ENCODE measurements around the gene PTGIS.
A peak's percentile ranks its signal among the peaks of the same experiment; 100 is the strongest.

PTGIS gene

DNA sequence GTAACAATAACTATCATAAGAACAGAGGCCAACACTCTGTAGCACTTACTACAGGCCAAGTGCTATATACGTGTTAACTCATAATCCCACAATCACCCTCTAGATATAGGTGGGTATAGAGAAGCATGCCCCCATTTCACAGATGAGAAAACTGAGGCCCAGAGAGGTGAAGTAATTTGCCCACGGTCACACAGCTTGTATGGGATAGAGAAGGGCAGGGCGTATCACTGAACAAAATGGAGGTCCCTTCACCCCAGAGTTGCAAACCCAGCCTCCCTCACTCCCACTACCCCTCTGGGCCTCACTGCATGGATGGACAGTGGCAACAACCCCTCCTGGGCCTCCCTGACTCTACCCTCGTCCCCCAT lies 31.8 kb upstream of the PTGIS start:
- no peak for DNase-seq (ENCODE audit: low read depth)
- TF ChIP-seq, protein P1, sequence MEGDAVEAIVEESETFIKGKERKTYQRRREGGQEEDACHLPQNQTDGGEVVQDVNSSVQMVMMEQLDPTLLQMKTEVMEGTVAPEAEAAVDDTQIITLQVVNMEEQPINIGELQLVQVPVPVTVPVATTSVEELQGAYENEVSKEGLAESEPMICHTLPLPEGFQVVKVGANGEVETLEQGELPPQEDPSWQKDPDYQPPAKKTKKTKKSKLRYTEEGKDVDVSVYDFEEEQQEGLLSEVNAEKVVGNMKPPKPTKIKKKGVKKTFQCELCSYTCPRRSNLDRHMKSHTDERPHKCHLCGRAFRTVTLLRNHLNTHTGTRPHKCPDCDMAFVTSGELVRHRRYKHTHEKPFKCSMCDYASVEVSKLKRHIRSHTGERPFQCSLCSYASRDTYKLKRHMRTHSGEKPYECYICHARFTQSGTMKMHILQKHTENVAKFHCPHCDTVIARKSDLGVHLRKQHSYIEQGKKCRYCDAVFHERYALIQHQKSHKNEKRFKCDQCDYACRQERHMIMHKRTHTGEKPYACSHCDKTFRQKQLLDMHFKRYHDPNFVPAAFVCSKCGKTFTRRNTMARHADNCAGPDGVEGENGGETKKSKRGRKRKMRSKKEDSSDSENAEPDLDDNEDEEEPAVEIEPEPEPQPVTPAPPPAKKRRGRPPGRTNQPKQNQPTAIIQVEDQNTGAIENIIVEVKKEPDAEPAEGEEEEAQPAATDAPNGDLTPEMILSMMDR (conservative IDR thresholded peaks at IDR 0.05; ENCODE audit: low read depth, low read length): no peak
- no peak overlapping the region for H3K4me3 ChIP-seq (ENCODE audit: low read length)

GRCh38 chr20:49597825-49598395 lies 30.0 kb upstream of the PTGIS start:
- TF ChIP-seq, protein P1 (conservative IDR thresholded peaks at IDR 0.05; ENCODE audit: low read depth, low read length): no peak
- DNase-seq (ENCODE audit: low read depth): no peak
- H3K4me3 ChIP-seq (ENCODE audit: low read length): no peak overlapping the region

DNA sequence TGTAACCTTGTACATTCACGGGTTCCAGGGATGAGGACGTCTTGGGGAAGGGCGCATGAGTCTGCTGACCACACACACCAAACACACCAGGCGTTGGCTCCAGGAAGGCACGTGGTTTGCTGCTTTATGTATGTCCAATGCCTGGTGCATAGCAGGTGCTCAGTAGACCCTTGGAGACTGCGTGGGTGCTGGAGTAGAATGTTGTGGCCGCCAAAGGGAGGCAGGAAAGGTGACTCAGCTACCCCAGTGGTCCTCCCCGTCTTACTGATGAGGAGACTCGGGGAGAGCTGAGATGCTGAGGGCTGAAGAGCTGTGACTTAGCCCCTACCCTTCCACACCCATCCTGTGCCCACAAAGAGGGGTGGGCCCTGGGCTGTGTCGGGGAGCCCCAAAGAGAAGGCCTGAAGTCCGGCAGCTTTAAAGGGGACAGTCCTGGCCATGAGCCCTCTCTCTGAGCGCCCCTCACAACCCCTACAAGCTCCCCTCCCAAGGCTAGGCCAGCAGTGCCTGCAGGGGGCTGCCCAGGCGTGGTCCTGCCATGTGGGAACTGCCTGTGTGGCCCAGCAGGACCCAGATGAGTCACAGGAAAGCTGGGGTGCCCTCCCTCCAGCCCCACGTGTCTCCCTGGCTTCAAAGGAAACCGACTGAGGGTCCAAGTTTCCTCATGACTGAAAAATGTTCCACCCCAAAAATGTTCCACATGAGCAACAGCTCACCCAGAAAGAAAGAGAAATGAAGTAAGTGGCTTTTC lies 28.0 kb upstream of the PTGIS start:
- DNase-seq (ENCODE audit: low read depth): no peak
- TF ChIP-seq, protein P1 (conservative IDR thresholded peaks at IDR 0.05; ENCODE audit: low read depth, low read length): no peak
- no peak overlapping the region for H3K4me3 ChIP-seq (ENCODE audit: low read length)

GRCh38 chr20:49595346-49595745 lies 27.4 kb upstream of the PTGIS start:
- DNase-seq (ENCODE audit: low read depth): no peak
- no peak overlapping the region for H3K4me3 ChIP-seq (ENCODE audit: low read length)

DNA sequence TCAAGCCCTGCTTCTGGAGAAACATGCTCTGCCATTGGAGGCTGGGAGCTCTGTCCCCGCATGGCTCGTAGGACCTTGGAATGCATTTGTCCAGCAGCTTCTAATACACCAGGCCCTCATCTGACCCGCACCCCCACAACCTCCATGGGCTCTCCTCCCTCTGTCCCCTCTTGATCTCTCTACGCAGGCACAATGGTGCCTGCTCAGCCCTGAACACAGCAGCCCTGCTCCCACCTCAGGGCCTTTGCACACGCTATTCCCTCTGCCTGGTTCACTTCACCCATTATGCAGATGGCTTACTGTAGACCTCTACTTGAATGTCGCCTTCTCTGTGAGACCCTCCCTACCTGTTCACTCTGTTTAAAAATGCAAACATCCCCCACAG lies 27.0 kb upstream of the PTGIS start:
- DNase-seq (ENCODE audit: low read depth): no peak
- no peak overlapping the region for H3K4me3 ChIP-seq (ENCODE audit: low read length)
- TF ChIP-seq, protein P1 (conservative IDR thresholded peaks at IDR 0.05; ENCODE audit: low read depth, low read length): no peak

More at GRCh38 chr20:49595346-49595745, 27.4 kb upstream of the PTGIS start:
- TF ChIP-seq, protein P1 (conservative IDR thresholded peaks at IDR 0.05; ENCODE audit: low read depth, low read length): no peak

DNA sequence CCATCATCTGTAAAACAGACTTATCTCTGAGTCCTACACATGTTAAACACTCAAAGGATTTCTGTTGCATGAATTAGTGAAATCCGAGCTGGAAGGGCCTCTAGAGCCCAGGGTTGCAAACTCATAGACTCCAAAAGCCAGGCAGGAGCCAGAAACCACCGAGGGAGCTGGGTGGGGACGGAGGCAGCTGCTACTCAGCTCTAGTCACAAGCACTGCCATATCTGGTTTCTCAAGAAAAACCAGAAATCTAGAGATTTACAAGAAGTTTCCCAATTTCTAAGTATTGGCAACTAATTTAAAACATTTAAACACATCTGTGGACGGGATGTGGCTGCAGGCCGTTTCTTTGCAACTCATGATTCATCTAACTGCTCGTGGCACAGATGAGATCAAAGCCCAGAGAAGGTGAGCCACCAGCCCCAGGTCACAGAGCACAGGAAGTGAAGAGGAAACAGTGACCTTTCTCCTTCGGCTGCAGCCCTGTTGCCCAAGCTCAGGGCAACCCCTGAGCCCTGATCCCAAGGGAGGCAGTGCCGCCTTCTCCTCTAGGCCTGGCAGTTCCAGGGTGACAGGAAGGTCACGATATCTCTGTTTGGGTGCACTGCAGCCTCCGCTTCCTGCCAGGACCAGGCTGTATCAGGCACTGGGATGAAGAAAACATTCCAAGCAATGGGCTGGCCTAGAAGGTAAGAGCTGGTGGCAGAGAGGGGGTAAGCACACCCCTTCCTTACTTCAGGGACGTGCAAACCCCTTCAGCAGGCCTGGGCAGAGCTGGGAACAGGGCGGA lies 26.4 kb upstream of the PTGIS start:
- DNase-seq (ENCODE audit: low read depth): peak; percentile 75
- H3K4me3 ChIP-seq (ENCODE audit: low read length): no peak overlapping the region
- TF ChIP-seq, protein P1 (conservative IDR thresholded peaks at IDR 0.05; ENCODE audit: low read depth, low read length): no peak
